Ovary (tissue), 3 donors: ENCODE results near the gene TFF2.

Experiments used
- POLR2A ChIP-seq: fragments of 450-650 bp; IDR thresholded peaks from one replicate; pipeline ENCODE4 v1.6.1; 2017; ENCODE audit warnings: antibody characterized with exemption, mild to moderate bottlenecking, moderate library complexity
- TF ChIP-seq, protein P1 (sequence below), 3 donors: fragments of 450-650 bp in 2 of 3; fragments of 200-600 bp in 1 of 3; IDR thresholded peaks; one replicate each; pipeline versions ENCODE4 v1.5.1 to v1.8.0; 2016 to 2022; ENCODE audit warnings: antibody characterized with exemption in 3 of 3, mild to moderate bottlenecking in 1 of 3
- donor health status: DM: no; HTN: no; CAD: no.

DNA sequence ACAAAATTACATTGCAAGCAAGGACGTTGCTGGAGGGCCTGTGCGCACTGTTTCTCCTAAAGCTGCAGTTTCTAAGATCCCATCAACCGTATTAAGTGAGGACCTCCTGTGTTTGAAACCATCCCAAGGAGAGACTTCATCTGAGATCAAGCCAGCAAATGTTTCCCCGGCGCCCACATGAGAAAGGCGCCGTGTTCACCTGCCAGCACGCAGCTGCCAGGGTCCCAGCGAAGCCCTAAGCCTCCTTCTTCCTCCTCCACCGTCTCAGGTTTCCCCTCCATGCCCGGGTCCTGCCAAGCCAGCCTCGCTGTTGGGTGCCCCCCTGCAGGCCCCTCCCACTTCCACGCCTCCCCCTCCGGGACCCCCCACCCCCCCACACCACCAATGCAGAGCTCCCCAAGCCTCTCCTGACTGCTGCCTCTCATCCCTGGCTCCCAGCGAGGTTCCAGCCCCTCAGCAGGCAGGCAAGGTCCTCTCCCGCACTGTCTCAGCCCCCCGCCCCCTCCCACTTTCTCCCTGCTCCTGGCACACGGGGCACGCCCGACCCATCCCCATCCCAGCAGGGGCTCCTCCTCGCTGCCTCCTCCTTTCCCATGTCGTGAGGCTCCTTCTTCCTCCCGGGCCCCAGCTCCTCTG is 24.2 kb upstream of the TFF2 start:
- no peak for TF ChIP-seq POLR2A
- TF ChIP-seq, protein P1, sequence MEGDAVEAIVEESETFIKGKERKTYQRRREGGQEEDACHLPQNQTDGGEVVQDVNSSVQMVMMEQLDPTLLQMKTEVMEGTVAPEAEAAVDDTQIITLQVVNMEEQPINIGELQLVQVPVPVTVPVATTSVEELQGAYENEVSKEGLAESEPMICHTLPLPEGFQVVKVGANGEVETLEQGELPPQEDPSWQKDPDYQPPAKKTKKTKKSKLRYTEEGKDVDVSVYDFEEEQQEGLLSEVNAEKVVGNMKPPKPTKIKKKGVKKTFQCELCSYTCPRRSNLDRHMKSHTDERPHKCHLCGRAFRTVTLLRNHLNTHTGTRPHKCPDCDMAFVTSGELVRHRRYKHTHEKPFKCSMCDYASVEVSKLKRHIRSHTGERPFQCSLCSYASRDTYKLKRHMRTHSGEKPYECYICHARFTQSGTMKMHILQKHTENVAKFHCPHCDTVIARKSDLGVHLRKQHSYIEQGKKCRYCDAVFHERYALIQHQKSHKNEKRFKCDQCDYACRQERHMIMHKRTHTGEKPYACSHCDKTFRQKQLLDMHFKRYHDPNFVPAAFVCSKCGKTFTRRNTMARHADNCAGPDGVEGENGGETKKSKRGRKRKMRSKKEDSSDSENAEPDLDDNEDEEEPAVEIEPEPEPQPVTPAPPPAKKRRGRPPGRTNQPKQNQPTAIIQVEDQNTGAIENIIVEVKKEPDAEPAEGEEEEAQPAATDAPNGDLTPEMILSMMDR (IDR thresholded peaks at IDR 0.05) = no peak
